GM18517 (cell line): Measurements from ENCODE around the gene TRIM73.
"Not testable (repeated sequence)": the region's sequence is repeated elsewhere in the genome, so short reads cannot be mapped to it uniquely, and the experiment has no call there.

Experiments
- ATAC-seq: cut with Tn5 transposase; IDR thresholded peaks from one replicate; pipeline ENCODE4 v1.9.1; 2021; ENCODE audit warnings: mild to moderate bottlenecking, moderate library complexity; ENCODE audit not compliant: unreplicated experiment

Gene TRIM73

GRCh38 chr7:75395329-75395728 lies at the start of gene TRIM73:
Gene TRIM73, plus strand, starts transcription at chr7:75395629. Its CDS starts 3,305 bp downstream, at chr7:75398934.
- not testable (repeated sequence) for ATAC-seq

- ATAC-seq, result not testable (repeated sequence)
Measured at GRCh38 chr7:75358671-75359541, 36.5 kb upstream of the TRIM73 start.

- ATAC-seq, result not testable (repeated sequence)
Measured at GRCh38 chr7:75359542-75359848, 35.9 kb upstream of the TRIM73 start.

- not testable (repeated sequence) for ATAC-seq
Measured at GRCh38 chr7:75364079-75364478, 31.4 kb upstream of the TRIM73 start.

GRCh38 chr7:75366643-75367042 lies 28.8 kb upstream of the TRIM73 start:
- not testable (repeated sequence) for ATAC-seq

- ATAC-seq, result not testable (repeated sequence)
Measured at GRCh38 chr7:75367313-75367712, 28.1 kb upstream of the TRIM73 start.

GRCh38 chr7:75374144-75374518 lies 21.3 kb upstream of the TRIM73 start:
- not testable (repeated sequence) for ATAC-seq

GRCh38 chr7:75374519-75375317 lies 20.7 kb upstream of the TRIM73 start:
- ATAC-seq, result not testable (repeated sequence)

- not testable (repeated sequence) for ATAC-seq
Measured at GRCh38 chr7:75393194-75393593, 2.2 kb upstream of the TRIM73 start.

- not testable (repeated sequence) for ATAC-seq
Measured at GRCh38 chr7:75397865-75398264, 2.4 kb downstream of the TRIM73 start.

GRCh38 chr7:75398771-75399700 lies 3.6 kb downstream of the TRIM73 start:
- not testable (repeated sequence) for ATAC-seq

GRCh38 chr7:75400575-75400974 lies 5.1 kb downstream of the TRIM73 start:
- ATAC-seq, result not testable (repeated sequence)

- ATAC-seq, result not testable (repeated sequence)
Measured at GRCh38 chr7:75403455-75404443, 8.3 kb downstream of the TRIM73 start.

- ATAC-seq, result not testable (repeated sequence)
Measured at GRCh38 chr7:75404663-75405062, 9.2 kb downstream of the TRIM73 start.

GRCh38 chr7:75409880-75410822 lies 14.7 kb downstream of the TRIM73 start:
- peak; percentile 86 for ATAC-seq

GRCh38 chr7:75410823-75411173 lies 15.4 kb downstream of the TRIM73 start:
- ATAC-seq, result peak; percentile 7

- ATAC-seq, result not testable (repeated sequence)
Measured at GRCh38 chr7:75414204-75414603, 18.8 kb downstream of the TRIM73 start.

- ATAC-seq, result not testable (repeated sequence)
Measured at GRCh38 chr7:75414708-75415427, 19.4 kb downstream of the TRIM73 start.
